Endothelial cell of umbilical vein (primary cell): ENCODE measurements around the gene CAMTA1. TPM values are rescaled to one million over a fixed set of nuclear protein-coding genes. Genes with fewer than 3 reads are reported as not detected.

Source experiments
- BruUV-seq: library from RNA; stranded (reverse); fragments of 400-500 nt; replicated peaks from 2 replicates; lab custom pipeline; 2021; lab: Mats Ljungman, UMichigan
- CTCF ChIA-PET: fragments of 300-600, 350-600 bp; sonication (Branson Sonifier 250); formaldehyde crosslinking; loops from one replicate; lab custom pipeline; 2021; ENCODE audit warnings: antibody characterized with exemption, inconsistent platforms; lab: Charles Lee
- POLR2A ChIA-PET: fragments of 300-600, 350-600 bp; sonication (Branson Sonifier 250); formaldehyde crosslinking; loops from one replicate; lab custom pipeline; 2021; ENCODE audit warnings: antibody characterized with exemption, inconsistent platforms; lab: Charles Lee
- DNase-seq: peaks from one replicate; pipeline ENCODE4 v3.0.0-alpha.2; 2011; ENCODE audit warnings: low read depth, low spot score
- FAIRE-seq: peaks from 2 replicates; lab custom pipeline; 2011; peaks lifted over from hg19 to GRCh38; lab: Jason Lieb, UNC
- H2AFZ ChIP-seq: 2 replicates; pipeline ENCODE4 v1.6.0; 2012; ENCODE audit warnings: low read depth, low read length, control low read depth, inconsistent platforms
- H3K27ac ChIP-seq: 2 replicates; pipeline ENCODE4 v1.5.1; 2011; ENCODE audit warnings: low read depth, mild to moderate bottlenecking, control low read depth, low read length, moderate library complexity; ENCODE audit not compliant: insufficient read depth
- H3K27me3 ChIP-seq, 2 experiments: 2 replicates each; pipeline versions ENCODE4 v1.6.0 to v1.6.1; 2011; ENCODE audit warnings: low read length in 2 of 2, mixed read lengths in 1 of 2; ENCODE audit not compliant: control insufficient read depth in 2 of 2, insufficient read depth in 2 of 2
- H3K36me3 ChIP-seq, 2 experiments: 2 replicates in 1 of 2; 3 replicates in 1 of 2; pipeline ENCODE4 v1.5.1; 2011; ENCODE audit warnings: low read length in 2 of 2, mild to moderate bottlenecking in 1 of 2, moderate library complexity in 1 of 2; ENCODE audit not compliant: control insufficient read depth in 2 of 2, insufficient read depth in 2 of 2; ENCODE audit errors: extremely low read depth in 1 of 2
- H3K4me1 ChIP-seq: 3 replicates; pipeline ENCODE4 v1.5.1; 2011; ENCODE audit warnings: mild to moderate bottlenecking, low read length; ENCODE audit not compliant: control insufficient read depth, insufficient read depth; ENCODE audit errors: extremely low read depth
- H3K4me2 ChIP-seq: 2 replicates; pipeline ENCODE4 v1.6.1; 2011; ENCODE audit warnings: low read length, control low read depth, mixed read lengths; ENCODE audit not compliant: insufficient read depth
- H3K4me3 ChIP-seq, 3 experiments: fragments of 200-600 bp in 1 of 3; sonication (generic), shearing (Covaris generic) in 1 of 3; replicated peaks in 1 of 3; 2 replicates each; pipeline ENCODE4 v1.5.1; 2011 to 2016; ENCODE audit warnings: control low read depth in 3 of 3, low read length in 3 of 3, mild to moderate bottlenecking in 2 of 3, inconsistent platforms in 1 of 3, low read depth in 1 of 3, moderate library complexity in 1 of 3; ENCODE audit not compliant: insufficient read depth in 1 of 3
- H3K79me2 ChIP-seq: 2 replicates; pipeline ENCODE4 v1.6.0; 2012; ENCODE audit warnings: low read length, inconsistent platforms; ENCODE audit not compliant: control insufficient read depth, insufficient read depth
- H3K9ac ChIP-seq: replicated peaks from 2 replicates; pipeline ENCODE3; 2011; ENCODE audit warnings: low read length, control low read depth; ENCODE audit not compliant: insufficient read depth; ENCODE audit errors: extremely low read depth
- H3K9me1 ChIP-seq: replicated peaks from 3 replicates; pipeline ENCODE4 v1.6.0; 2011; ENCODE audit warnings: mild to moderate bottlenecking, low read length; ENCODE audit not compliant: control insufficient read depth, insufficient read depth; ENCODE audit errors: extremely low read depth
- H3K9me3 ChIP-seq: replicated peaks from 2 replicates; pipeline ENCODE4 v1.5.1; 2012; ENCODE audit warnings: low read length, inconsistent platforms; ENCODE audit not compliant: control insufficient read depth, insufficient read depth
- H4K20me1 ChIP-seq: replicated peaks from 2 replicates; pipeline ENCODE3; 2011; ENCODE audit warnings: mild to moderate bottlenecking, low read length; ENCODE audit not compliant: control insufficient read depth, insufficient read depth; ENCODE audit errors: extremely low read depth
- CTCF ChIP-seq, 2 donors: IDR thresholded peaks; 1 replicate in 1 of 2; 2 replicates in 1 of 2; pipeline ENCODE4 v1.5.1; 2011; ENCODE audit warnings: low read length in 2 of 2, mild to moderate bottlenecking in 2 of 2, moderate library complexity in 2 of 2, control low read depth in 1 of 2, inconsistent platforms in 1 of 2, low read depth in 1 of 2; ENCODE audit not compliant: insufficient read depth in 1 of 2; ENCODE audit errors: extremely low read depth in 1 of 2
- EZH2 ChIP-seq: IDR thresholded peaks from 2 replicates; pipeline ENCODE4 v1.6.1; 2012; ENCODE audit warnings: borderline replicate concordance, low read depth, mild to moderate bottlenecking, moderate library complexity, low read length, inconsistent platforms; ENCODE audit not compliant: severe bottlenecking
- FOS ChIP-seq: IDR thresholded peaks from 2 replicates; pipeline ENCODE4 v1.6.1; 2011; ENCODE audit warnings: mild to moderate bottlenecking, low read length, moderate library complexity, borderline replicate concordance; ENCODE audit not compliant: insufficient read depth
- GATA2 ChIP-seq: IDR thresholded peaks from 2 replicates; pipeline ENCODE4 v1.7.0; 2011; ENCODE audit warnings: low read depth, mild to moderate bottlenecking, moderate library complexity, mixed read lengths, low read length; ENCODE audit not compliant: insufficient read length, insufficient read depth
- JUN ChIP-seq: IDR thresholded peaks from 2 replicates; pipeline ENCODE4 v1.6.1; 2011; ENCODE audit warnings: borderline replicate concordance, low read depth; ENCODE audit not compliant: insufficient read length, insufficient read depth
- MAX ChIP-seq: IDR thresholded peaks from 2 replicates; pipeline ENCODE4 v1.6.1; 2011; ENCODE audit not compliant: insufficient read depth, insufficient read length
- MYC ChIP-seq: IDR thresholded peaks from one replicate; pipeline ENCODE4 v1.6.1; 2011; ENCODE audit warnings: mild to moderate bottlenecking, low read depth, low read length
- POLR2A ChIP-seq: IDR thresholded peaks from 2 replicates; pipeline ENCODE4 v1.6.1; 2012; ENCODE audit warnings: low read depth, mild to moderate bottlenecking, control low read depth, low read length
- POLR2AphosphoS5 ChIP-seq: IDR thresholded peaks from 2 replicates; pipeline ENCODE4 v1.6.1; 2012; ENCODE audit warnings: low read depth, mild to moderate bottlenecking, control low read depth, low read length, moderate library complexity; ENCODE audit not compliant: insufficient read depth
- dilution Hi-C: fragments of 300-500 bp; cut with MboI; formaldehyde crosslinking; loops from one replicate; pipeline ENCODE4 v1.15.0; 2019; ENCODE audit warnings: low sequenced_read_pairs; ENCODE audit not compliant: extremely low pct_ligation_motif_present
- intact Hi-C: fragments of 100-400 bp; cut with micrococcal nuclease; formaldehyde crosslinking; loops from one replicate; pipeline ENCODE4 v1.10.0; 2022
- polyA plus RNA-seq, 4 experiments: library from polyadenylated mRNA; depleted of rRNA in 3 of 4; stranded (reverse) in 3 of 4; unstranded in 1 of 4; fragments of >200 nt; gene quantifications; 2 replicates each; pipeline versions ENCODE4 v1.2.1 to v1.2.3, GENCODE V29; 2011 to 2012; ENCODE audit warnings: missing spikeins in 1 of 4
- total RNA-seq: library from RNA; stranded (reverse); gene quantifications from 2 replicates; pipeline ENCODE4 v1.2.3, GENCODE V29; 2021

CAMTA1 gene
- total and polyA plus RNA-seq, 2 donors (not counting 3 experiments of a cell fraction or from before 2014, with no cell fraction given), result 50.8 to 92.7 TPM

GRCh38 chr1:7526867-7527732 is 741.8 kb downstream of the CAMTA1 start:
- intact Hi-C loops, result no loop called here
- Histone ChIP-seq H3K27ac (no peak overlapping the region), H3K9me3 (no peaks in the 10 kb centered on the region), H3K4me2 (no peak overlapping the region), H3K36me3 (no peaks in the 10 kb centered on the region), H3K79me2 (no peaks in the 10 kb centered on the region), H3K4me3 (no peak overlapping the region), H3K27me3 (no peaks in the 10 kb centered on the region), H3K9ac (no peak overlapping the region), H3K4me1 (no peaks in the 10 kb centered on the region), H4K20me1 (no peaks in the 10 kb centered on the region), H3K9me1 (no peaks in the 10 kb centered on the region), H2AFZ (no peak overlapping the region)
- TF ChIP-seq MYC, result no peak
- no peak for TF ChIP-seq POLR2A
- TF ChIP-seq EZH2, result no peak
- no peak for TF ChIP-seq POLR2AphosphoS5
- TF ChIP-seq CTCF (IDR thresholded peaks at IDR 0.05; ENCODE audit: extremely low read depth in 1 of 2, insufficient read depth in 1 of 2, low read depth in 1 of 2, low read length in 2 of 2), result no peak
- no peak for TF ChIP-seq FOS
- no peak for TF ChIP-seq GATA2
- no peak for TF ChIP-seq JUN
- no peak for TF ChIP-seq MAX
- dilution Hi-C loops, result no loop called here
- BruUV-seq, result no TSS peak
- DNase-seq (no peak), FAIRE-seq (no peak)
- POLR2A ChIA-PET, result no interaction called here
- CTCF ChIA-PET, result interaction anchor here (1.0 to 1.8 kb wide), 3 partner anchors 8 to 484 kb away, joined by 4 to 6 read pairs (median 5); no protein-coding TSS in a partner anchor
